ENCODE measurements around the gene VIPR2. TPM values are rescaled to one million over a fixed set of nuclear protein-coding genes. Genes with fewer than 3 reads are reported as not detected.

Gene VIPR2
- total RNA-seq, 3 donors from 2014 or later, result 0.48 to 14.0 (median 4.6) TPM

DNA sequence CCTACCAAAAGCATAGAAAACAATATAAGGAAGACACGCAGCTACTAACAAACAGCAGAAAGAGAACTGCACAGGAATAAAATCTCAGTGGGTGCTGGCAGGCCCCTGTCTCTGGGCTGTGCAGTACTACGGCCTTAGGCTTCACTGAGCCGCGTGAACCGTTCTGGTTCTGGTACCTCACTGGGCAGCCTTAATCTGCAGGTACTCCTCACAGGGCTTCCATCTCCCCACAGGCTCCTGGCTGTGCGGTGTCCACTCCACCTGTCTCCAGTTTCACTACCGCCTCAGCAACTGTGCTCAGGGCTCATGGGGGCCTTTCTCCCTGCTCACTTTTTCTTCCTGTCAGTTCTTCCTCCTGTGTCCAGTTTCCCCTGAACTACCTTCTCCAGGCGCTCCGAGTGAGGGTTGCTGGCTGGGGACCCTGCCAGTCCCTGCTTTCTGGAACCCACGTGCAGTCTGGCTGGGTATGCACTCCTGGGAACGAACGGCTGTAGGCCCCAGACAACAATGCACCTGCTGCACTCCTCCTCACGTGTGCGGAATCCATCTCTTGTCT is 75.7 kb downstream of the VIPR2 start:
- no peak for DNase-seq (ENCODE audit: low spot score in 2 of 2)
- Histone ChIP-seq H3K4me3 (peak overlapping the region in 1 of 3 donors; percentile 38), H3K4me1 (no peaks in the 10 kb centered on the region), H3K36me3 (no peaks in the 10 kb centered on the region), H3K9me3 (no peaks in the 10 kb centered on the region), H3K27me3 (no peaks in the 10 kb centered on the region), H3K27ac (peak overlapping the region in 1 of 2 donors; percentile 73)
- TF ChIP-seq, protein P1, sequence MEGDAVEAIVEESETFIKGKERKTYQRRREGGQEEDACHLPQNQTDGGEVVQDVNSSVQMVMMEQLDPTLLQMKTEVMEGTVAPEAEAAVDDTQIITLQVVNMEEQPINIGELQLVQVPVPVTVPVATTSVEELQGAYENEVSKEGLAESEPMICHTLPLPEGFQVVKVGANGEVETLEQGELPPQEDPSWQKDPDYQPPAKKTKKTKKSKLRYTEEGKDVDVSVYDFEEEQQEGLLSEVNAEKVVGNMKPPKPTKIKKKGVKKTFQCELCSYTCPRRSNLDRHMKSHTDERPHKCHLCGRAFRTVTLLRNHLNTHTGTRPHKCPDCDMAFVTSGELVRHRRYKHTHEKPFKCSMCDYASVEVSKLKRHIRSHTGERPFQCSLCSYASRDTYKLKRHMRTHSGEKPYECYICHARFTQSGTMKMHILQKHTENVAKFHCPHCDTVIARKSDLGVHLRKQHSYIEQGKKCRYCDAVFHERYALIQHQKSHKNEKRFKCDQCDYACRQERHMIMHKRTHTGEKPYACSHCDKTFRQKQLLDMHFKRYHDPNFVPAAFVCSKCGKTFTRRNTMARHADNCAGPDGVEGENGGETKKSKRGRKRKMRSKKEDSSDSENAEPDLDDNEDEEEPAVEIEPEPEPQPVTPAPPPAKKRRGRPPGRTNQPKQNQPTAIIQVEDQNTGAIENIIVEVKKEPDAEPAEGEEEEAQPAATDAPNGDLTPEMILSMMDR (IDR thresholded peaks at IDR 0.05), result no peak
- TF ChIP-seq POLR2A (IDR thresholded peaks at IDR 0.05), result no peak
- no peak for TF ChIP-seq POLR2AphosphoS5 (IDR thresholded peaks at IDR 0.05)
- intact Hi-C loops (cut with DNase I; ENCODE audit: low total_unique reads), result no loop called here

- Histone ChIP-seq H3K36me3 (no peaks in the 10 kb centered on the region), H3K27me3 (no peaks in the 10 kb centered on the region), H3K9me3 (no peaks in the 10 kb centered on the region), H3K4me3 (peak overlapping the region in 1 of 3 donors; percentile 38), H3K4me1 (no peaks in the 10 kb centered on the region), H3K27ac (peak overlapping the region in 1 of 2 donors; percentile 73)
- DNase-seq (ENCODE audit: low spot score in 2 of 2), result no peak
- intact Hi-C loops (cut with DNase I; ENCODE audit: low total_unique reads), result no loop called here
- TF ChIP-seq, protein P1 (IDR thresholded peaks at IDR 0.05), result no peak
- TF ChIP-seq POLR2A (IDR thresholded peaks at IDR 0.05) (no peak), POLR2AphosphoS5 (IDR thresholded peaks at IDR 0.05) (no peak)
Measured at GRCh38 chr7:159068488-159068811, 76.2 kb downstream of the VIPR2 start.

- no peaks in the 10 kb centered on the region for H3K9me3 ChIP-seq
- no peaks in the 10 kb centered on the region for H3K4me1 ChIP-seq
- intact Hi-C loops (cut with DNase I; ENCODE audit: low total_unique reads), result no loop called here
- no peaks in the 10 kb centered on the region for H3K36me3 ChIP-seq
- no peaks in the 10 kb centered on the region for H3K27me3 ChIP-seq
- no peak for DNase-seq (ENCODE audit: low spot score in 2 of 2)
- peak overlapping the region in 1 of 3 donors; percentile 38 for H3K4me3 ChIP-seq
- TF ChIP-seq, protein P1 (IDR thresholded peaks at IDR 0.05), result no peak
- peak overlapping the region in 1 of 2 donors; percentile 73 for H3K27ac ChIP-seq
Measured at GRCh38 chr7:159067576-159068487, 76.8 kb downstream of the VIPR2 start.

GRCh38 chr7:159066816-159067575 is 77.7 kb downstream of the VIPR2 start:
- Histone ChIP-seq H3K36me3 (no peaks in the 10 kb centered on the region), H3K27me3 (no peaks in the 10 kb centered on the region), H3K27ac (no peak overlapping the region), H3K4me1 (no peaks in the 10 kb centered on the region), H3K4me3 (no peak overlapping the region), H3K9me3 (no peaks in the 10 kb centered on the region)
- TF ChIP-seq POLR2AphosphoS5 (IDR thresholded peaks at IDR 0.05) (no peak), POLR2A (IDR thresholded peaks at IDR 0.05) (no peak)
- TF ChIP-seq, protein P1 (IDR thresholded peaks at IDR 0.05), result no peak
- intact Hi-C loops (cut with DNase I; ENCODE audit: low total_unique reads), result loop anchor here (1.0 kb wide), 1 partner anchor 38 kb away; no protein-coding TSS in a partner anchor
- no peak for DNase-seq (ENCODE audit: low spot score in 2 of 2)
